Measurements from ENCODE around the gene RNASEH2A. TPM values are rescaled to one million over a fixed set of nuclear protein-coding genes. Genes with fewer than 3 reads are reported as not detected.
A peak's percentile ranks its signal among the peaks of the same experiment; 100 is the strongest.

Gene RNASEH2A
- total RNA-seq, 1 donor from 2014 or later = 9.9 TPM

DNA sequence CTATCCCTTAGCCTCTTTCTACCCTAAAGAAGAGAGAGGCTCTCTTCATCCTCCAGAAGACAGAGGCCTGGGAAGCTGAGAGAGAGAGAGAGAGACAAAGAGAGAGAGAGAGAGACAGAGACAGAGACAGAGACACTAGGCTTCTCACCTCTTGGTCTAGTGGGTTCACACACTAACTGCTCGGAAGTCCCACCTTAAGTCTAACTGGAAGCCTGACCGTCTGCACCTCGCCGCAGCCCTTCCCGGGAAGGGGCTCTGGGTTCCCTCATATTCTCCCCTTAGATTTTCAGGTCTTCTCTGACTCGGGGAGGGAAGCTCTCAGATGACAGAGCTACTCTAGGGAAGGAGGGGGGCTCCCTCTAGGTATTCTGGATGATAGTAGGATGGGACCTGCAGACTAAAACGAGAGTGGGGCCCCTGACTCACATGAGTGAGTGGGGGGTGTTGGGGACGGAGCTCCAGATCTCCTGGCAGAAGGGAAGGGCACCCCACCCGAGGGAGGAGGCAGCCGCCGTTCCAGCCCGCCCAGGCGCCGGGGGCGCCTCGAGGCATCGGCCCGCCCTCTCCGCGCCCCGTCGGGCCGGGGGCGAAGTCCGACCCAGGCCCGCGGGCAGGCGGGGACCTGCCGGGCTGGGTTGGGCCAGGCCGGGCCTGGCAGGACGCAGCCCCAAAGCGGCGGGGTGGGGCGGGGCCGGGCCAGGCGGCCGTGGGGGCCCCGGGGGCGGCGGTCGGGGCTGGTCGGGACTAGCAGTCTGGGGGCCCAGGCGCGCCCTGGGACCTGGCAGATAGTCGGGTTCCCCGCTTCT, 17.1 kb upstream of the RNASEH2A start:
- Mint-ChIP-seq H3K4me1 (ENCODE audit: low read depth) (peaks cover 41% of the 10 kb centered on the region), H3K27me3 (ENCODE audit: low read depth) (no peaks in the 10 kb centered on the region), H3K4me3 (ENCODE audit: unreplicated experiment) (peak overlapping the region; percentile 97), H3K36me3 (ENCODE audit: low read depth) (peaks cover 2% of the 10 kb centered on the region), H3K9me3 (ENCODE audit: low read depth) (no peaks in the 10 kb centered on the region), H3K27ac (ENCODE audit: unreplicated experiment) (peak overlapping the region; percentile 99)
- TF ChIP-seq, protein P1, sequence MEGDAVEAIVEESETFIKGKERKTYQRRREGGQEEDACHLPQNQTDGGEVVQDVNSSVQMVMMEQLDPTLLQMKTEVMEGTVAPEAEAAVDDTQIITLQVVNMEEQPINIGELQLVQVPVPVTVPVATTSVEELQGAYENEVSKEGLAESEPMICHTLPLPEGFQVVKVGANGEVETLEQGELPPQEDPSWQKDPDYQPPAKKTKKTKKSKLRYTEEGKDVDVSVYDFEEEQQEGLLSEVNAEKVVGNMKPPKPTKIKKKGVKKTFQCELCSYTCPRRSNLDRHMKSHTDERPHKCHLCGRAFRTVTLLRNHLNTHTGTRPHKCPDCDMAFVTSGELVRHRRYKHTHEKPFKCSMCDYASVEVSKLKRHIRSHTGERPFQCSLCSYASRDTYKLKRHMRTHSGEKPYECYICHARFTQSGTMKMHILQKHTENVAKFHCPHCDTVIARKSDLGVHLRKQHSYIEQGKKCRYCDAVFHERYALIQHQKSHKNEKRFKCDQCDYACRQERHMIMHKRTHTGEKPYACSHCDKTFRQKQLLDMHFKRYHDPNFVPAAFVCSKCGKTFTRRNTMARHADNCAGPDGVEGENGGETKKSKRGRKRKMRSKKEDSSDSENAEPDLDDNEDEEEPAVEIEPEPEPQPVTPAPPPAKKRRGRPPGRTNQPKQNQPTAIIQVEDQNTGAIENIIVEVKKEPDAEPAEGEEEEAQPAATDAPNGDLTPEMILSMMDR (IDR thresholded peaks at IDR 0.05) = no peak
- DNase-seq (ENCODE audit: low spot score) = no peak

DNA sequence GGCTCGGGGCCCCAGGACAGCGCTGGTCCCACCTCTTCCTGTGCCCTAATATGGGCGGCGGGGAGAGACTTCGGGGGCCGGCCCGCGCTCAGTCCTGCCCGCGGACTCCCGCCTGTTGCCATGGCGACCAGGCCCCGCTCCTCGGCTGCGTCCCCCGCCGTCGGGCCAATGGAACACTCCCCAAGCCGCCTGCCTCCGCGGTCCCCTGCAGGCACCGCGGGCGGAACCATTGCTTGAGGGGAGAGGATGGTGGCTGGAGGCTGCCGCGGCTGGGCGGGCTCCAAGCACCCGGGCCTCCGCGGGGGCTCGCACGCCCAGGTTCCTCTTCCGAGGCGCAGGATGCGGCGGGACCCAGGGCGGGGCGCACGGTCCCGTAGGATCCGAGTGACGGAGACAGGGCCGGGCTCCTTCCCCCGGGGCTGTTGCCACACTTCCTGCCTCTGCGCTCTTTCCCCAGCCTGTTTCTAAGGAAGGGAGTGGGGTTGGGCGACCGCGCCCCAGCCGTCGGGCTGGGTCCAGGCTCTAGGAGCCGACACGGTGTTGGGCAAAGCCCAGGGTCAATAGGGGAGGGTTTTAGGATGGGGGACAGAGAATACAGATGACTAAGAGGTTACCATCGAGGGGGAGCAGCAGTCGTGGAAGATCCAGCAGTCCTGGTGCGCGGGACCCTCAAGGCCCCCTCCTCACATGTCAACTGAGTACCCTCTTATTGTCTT, 16.3 kb upstream of the RNASEH2A start:
- TF ChIP-seq, protein P1 (IDR thresholded peaks at IDR 0.05) = no peak
- peak; percentile 99 for DNase-seq (ENCODE audit: low spot score)
- no peaks in the 10 kb centered on the region for H3K9me3 Mint-ChIP-seq (ENCODE audit: low read depth)
- peak overlapping the region; percentile 97 for H3K4me3 Mint-ChIP-seq (ENCODE audit: unreplicated experiment)
- H3K27me3 Mint-ChIP-seq (ENCODE audit: low read depth) = no peaks in the 10 kb centered on the region
- peaks cover 48% of the 10 kb centered on the region for H3K4me1 Mint-ChIP-seq (ENCODE audit: low read depth)
- H3K27ac Mint-ChIP-seq (ENCODE audit: unreplicated experiment) = peak overlapping the region; percentile 92
- H3K36me3 Mint-ChIP-seq (ENCODE audit: low read depth) = peaks cover 2% of the 10 kb centered on the region

DNA sequence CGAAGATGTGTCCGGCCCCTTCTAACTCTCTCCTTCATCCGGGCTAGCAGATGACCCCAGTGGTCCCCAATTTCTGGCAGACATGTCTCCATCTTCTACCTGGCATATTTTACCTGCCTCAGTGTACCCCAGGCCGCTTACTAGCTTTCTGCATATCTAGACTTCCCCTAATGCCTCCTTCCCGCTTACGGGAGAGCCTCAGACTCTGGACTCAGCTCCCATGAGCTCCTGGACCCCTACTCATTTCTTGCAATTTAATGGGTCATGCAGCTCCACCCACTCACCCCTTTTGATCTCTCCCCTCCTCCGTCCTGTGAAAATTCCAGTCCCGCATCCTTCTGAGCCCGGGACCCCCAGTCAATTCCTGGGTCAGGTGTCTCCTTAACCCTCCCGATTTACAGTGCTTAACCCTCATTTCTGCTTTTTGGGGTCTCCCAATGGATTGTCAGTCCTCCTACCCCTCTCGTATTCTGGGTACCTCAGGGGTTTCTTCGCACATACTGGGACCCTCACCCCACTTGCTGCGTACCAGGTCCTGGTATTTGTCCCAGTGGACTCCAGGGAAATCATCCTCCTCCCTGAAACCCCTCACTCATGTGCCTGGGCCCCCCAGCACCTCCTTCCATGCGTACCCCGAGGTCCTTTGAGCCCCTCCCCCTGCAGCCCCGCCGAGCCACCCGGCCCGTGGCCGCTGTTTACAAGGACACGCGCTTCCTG, 15.6 kb upstream of the RNASEH2A start:
- TF ChIP-seq, protein P1 (IDR thresholded peaks at IDR 0.05) = no peak
- Mint-ChIP-seq H3K27ac (ENCODE audit: unreplicated experiment) (peak overlapping the region; percentile 92), H3K4me1 (ENCODE audit: low read depth) (peaks cover 51% of the 10 kb centered on the region), H3K27me3 (ENCODE audit: low read depth) (no peaks in the 10 kb centered on the region), H3K9me3 (ENCODE audit: low read depth) (no peaks in the 10 kb centered on the region), H3K36me3 (ENCODE audit: low read depth) (peaks cover 2% of the 10 kb centered on the region), H3K4me3 (ENCODE audit: unreplicated experiment) (peak overlapping the region; percentile 97)
- no peak for DNase-seq (ENCODE audit: low spot score)

DNA sequence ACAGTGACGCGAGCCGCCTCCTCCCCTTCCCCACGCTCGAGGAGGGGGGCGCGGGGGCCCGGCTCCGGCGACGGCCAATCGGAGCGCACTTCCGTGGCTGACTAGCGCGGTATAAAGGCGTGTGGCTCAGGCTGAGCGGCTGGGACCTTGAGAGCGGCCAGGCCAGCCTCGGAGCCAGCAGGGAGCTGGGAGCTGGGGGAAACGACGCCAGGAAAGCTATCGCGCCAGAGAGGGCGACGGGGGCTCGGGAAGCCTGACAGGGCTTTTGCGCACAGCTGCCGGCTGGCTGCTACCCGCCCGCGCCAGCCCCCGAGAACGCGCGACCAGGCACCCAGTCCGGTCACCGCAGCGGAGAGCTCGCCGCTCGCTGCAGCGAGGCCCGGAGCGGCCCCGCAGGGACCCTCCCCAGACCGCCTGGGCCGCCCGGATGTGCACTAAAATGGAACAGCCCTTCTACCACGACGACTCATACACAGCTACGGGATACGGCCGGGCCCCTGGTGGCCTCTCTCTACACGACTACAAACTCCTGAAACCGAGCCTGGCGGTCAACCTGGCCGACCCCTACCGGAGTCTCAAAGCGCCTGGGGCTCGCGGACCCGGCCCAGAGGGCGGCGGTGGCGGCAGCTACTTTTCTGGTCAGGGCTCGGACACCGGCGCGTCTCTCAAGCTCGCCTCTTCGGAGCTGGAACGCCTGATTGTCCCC, 14.9 kb upstream of the RNASEH2A start, which contains the start of gene JUNB:
Gene JUNB, plus strand, starts transcription at position 142 of the 706 bp plus-strand sequence. Its CDS starts 286 bp downstream, at position 428.
- Mint-ChIP-seq H3K4me1 (ENCODE audit: low read depth) (peaks cover 58% of the 10 kb centered on the region), H3K36me3 (ENCODE audit: low read depth) (peaks cover 2% of the 10 kb centered on the region), H3K27me3 (ENCODE audit: low read depth) (no peaks in the 10 kb centered on the region), H3K9me3 (ENCODE audit: low read depth) (no peaks in the 10 kb centered on the region), H3K27ac (ENCODE audit: unreplicated experiment) (peak within 1 kb of the TSS; percentile 99), H3K4me3 (ENCODE audit: unreplicated experiment) (peak within 1 kb of the TSS; percentile 97)
- TF ChIP-seq, protein P1 (IDR thresholded peaks at IDR 0.05) = peak; percentile 51
- DNase-seq (ENCODE audit: low spot score) = no peak

Data from chondrocyte (in vitro differentiated cells).